GM18505 (cell line): ENCODE data around the gene TIPARP.
A peak's percentile ranks its signal among the peaks of the same experiment; 100 is the strongest.

Experiments used
- ATAC-seq: cut with Tn5 transposase; IDR thresholded peaks from one replicate; pipeline ENCODE4 v1.9.1; 2021; ENCODE audit not compliant: unreplicated experiment
- POLR2A ChIP-seq: IDR thresholded peaks from 4 replicates; pipeline ENCODE4 v1.6.1; 2011; ENCODE audit warnings: borderline replicate concordance; ENCODE audit not compliant: insufficient read depth, insufficient read length; ENCODE audit errors: extremely low read depth

Gene TIPARP

DNA sequence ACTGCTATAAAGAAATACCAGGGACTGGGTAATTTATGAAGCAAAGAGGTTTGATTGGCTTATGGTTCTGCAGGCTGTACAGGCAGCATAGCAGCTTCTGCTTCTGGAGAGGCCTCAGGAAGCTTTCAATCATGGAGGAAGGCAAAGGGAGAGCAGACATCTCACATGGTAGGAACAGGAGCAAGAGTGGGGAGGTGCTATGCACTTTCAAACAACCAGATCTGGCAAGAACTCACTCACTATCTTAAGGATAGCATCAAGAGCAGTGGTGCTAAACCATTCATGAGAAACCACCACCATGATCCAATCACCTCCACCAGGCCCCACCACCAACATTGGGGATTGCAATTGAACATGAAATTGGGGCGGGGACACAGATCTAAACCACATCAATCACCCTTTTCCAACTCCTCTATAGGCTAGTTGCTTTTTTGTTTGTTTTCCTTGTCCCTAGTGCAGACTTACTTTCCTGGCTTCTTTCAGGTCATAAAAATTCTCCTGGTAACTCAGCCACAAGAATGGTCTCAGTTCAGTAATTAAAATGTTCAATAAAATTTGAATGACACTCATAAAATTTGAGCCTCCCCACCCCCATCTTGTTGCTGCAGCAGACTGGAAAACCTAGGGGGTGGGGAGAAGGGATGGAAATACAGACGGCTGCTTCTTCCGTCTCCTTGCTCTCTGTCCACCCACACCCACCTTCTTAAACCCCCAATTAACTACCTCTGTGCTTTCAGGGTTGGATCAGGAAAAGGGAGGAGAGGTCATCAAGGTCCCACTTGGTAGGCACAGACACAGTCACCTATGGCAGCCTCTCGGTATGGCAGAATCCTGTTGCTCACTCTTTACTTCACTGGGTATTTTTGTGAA lies 16.3 kb upstream of the TIPARP start:
- no peak for TF ChIP-seq POLR2A
- no peak for ATAC-seq

DNA sequence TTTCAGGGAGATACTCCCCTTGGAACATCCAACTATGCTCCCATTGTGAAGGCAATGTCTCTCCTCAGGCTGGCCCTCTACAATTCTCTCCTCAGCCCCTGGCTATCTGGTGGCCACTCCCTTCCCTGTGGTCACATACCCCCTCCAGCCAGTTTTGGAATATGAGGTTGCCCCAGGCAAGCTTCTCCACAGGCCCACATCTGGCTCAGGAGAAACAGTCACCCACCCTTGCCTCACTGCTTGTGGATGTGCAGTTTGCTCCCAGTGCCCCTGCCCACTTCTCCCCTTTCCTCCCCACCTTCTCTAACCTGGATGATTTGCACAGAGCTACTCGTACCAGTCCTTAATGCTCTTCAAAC lies 15.7 kb upstream of the TIPARP start:
- ATAC-seq, result no peak
- no peak for TF ChIP-seq POLR2A

DNA sequence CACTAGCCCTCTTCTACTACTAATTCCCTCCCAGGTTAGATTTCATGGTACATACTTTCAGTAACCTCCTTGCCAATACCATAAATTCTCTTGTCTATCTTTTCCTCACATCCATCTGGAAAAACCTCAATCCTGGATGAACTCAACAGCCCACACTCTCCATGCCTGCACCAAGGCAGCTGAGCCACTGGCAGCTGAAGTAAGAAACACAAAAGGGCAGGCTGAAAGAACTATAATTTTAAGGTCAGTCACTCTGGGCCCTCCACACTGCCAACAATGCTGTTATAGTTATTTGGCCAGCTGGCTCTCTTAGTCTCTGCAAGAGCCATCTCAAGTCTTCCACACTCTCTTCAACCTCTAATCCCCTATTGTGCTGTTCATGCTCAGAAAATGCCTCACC lies 15.1 kb upstream of the TIPARP start:
- no peak for TF ChIP-seq POLR2A
- ATAC-seq, result no peak

DNA sequence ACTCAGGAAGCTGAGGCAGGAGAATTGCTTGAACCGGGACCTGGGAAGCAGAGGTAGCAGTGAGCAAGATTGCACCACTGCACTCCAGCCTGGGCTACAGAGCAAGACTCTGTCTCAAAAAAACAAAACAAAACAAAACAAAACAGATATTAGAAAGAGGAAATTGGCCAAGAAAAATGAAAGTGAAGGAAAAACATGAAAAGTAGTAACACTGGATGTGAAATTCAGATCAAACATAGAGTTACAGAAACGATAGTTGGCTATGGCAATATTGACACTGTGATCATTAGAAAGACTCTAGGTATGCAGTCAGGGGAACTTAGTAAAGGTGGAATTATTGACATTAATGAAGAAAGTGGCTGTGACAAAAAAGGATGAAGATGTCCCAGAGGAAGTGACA lies 13.2 kb upstream of the TIPARP start:
- ATAC-seq, result peak; percentile 47
- no peak for TF ChIP-seq POLR2A

DNA sequence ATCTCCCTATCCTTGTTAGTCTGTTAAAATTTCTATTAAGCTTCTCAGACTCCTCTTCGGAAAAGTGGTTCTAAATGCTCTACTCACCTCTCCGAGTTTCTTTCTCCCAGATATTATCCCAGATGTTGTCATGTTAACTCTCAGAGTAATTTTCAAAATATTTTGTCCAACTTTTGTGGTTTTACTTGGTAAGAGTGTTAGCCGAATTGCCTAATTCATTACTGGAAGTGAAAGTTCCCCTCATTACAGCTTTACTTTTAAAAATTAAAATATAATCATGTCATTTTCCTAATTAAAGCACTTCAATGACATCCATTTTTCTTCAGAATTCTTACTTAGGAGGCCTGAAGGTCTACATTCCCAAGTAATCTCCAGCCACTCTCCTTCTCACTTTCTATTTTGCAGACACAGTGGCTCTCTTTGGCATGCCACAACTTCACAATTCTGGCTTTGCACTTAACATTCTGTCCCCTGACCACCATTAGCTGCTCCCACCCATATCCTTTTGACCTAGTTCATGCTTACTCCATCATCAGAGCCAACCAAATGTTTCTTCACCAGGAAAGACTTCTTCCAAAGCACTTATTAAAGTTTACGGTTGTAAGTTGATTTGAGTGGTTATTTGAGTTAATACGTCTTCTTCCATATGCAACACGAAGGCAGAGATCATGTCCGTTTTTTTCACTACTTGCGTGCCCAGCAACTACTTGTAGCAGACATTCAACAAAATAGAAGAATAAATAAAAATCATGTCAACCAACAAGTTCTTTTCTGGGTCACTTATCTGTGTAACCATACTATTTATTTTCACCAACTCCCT lies 10.2 kb upstream of the TIPARP start:
- TF ChIP-seq POLR2A, result no peak

DNA sequence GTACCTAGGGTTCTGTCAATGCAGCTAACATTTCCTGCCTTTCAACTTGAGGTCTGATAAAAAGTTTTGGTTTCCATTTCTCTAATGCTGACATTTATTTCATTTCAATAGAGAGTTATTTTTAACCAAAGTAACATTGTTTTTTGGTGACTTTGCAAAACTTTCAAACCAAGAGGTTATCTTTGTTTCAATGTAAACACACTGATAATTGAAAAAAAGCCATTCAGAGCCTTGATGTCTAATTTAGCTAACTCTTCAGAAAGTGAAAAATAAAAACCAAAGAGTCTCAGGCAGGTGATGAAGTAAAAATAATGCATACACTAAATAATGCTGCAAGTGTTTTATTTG lies 9.6 kb upstream of the TIPARP start:
- ATAC-seq, result peak; percentile 72

More for the DNA sequence above, 10.2 kb upstream of the TIPARP start:
- ATAC-seq, result peak; percentile 5

DNA sequence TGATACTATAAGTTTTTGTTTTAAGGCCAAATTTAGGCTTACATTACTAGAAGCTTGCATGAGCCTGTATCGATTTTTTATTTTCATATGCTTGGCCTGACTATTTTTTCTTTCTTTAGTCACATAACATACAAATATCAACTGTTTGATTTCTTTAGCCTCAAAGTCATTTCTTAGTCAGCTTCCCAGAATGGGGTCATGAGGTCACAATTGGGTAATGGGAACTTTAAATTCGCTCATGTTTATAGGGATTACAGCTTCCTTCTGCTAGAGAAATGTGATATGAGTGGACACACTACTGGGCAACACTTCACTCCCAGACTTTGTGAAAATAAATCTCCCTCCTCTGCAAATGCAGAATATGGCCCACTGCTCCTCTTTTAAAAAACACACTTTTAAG lies 9.1 kb upstream of the TIPARP start:
- no peak for TF ChIP-seq POLR2A
- ATAC-seq, result no peak

More for the DNA sequence above, 9.6 kb upstream of the TIPARP start:
- no peak for TF ChIP-seq POLR2A

DNA sequence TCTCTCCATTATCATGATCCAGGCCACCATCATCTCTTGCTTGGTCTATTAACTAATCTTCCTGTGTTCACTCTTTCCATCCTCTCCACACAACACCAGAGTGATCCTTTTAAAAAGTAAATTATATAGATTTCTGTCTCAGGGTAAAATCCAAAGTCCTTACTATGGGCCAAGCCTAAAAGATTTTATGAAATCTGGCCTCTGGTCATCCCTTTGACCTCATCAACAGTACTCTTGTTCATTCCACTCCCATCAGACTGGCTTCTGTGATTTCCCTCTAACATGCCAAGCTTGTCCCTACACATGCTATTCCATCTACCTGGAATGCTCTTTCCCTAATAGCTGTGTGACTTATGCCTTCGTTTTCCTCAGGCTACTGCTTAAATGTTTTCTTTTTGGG lies 8.3 kb upstream of the TIPARP start:
- no peak for TF ChIP-seq POLR2A
- ATAC-seq, result no peak

DNA sequence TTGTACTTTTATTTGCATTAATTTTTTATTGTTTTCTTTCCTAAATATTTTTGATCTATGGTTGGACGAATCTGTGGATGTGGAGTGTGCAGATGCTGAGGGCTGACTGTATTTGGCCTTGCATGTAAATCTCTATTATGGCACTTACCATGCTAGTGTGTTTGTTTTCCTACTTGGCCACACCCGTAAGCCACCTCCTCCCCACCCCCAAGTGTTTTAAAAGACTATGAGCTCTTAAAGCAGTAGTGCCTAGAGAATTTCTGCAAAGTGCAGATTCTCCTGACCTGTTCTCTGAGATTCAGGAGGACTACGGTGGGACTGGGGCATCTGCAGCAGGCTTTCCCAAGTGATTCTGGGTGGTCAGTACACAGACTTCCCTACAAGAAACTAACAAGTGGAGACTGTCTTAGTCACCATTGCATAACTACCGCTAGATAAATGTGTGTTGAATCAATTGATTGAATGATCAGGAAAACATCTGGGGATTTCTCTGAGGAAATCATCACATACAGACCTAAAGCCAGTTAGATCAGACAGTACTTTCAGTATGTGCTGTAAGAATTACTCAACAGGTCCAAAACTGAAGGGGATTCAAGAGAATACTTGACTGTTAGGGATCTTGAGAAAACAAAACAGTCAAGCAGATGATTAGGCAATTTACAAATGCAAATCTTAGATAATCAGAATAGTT lies 6.2 kb upstream of the TIPARP start:
- ATAC-seq, result no peak
- TF ChIP-seq POLR2A, result no peak

DNA sequence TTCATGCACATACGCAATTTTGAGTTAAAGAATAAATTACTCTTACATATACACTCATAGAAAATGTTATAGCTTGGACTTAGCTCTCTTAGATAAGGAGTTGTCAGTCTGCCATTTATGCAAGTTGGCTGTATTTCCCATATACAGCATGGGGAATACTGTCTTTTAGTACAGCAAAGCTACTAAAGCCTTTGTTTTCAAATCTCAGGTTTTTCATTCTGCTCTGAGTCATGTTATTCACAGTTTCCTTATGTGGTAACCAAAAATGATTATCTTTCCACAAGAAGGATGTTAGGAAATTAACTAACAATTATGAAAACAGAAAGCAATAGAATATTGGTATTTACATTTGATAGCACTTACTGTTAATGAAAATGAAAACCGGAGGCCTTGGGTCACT lies 4.3 kb upstream of the TIPARP start:
- ATAC-seq, result no peak
- TF ChIP-seq POLR2A, result no peak

DNA sequence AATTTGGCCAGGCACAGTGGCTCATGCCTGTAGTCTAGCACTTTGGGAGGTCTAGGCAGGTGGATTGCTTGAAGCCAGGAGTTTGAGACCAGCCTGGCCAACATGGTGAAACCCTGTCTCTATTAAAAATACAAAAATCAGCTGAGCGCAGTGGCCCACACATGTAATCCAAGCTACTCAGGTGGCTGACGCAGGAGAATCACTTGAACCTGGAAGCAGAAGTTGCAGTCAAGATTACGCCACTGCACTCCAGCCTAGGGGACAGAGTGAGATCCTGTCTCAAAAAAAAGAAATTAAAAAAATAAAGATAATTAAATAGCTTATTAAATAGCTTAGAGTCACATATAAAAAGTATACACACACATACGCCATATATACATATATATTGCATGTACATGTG lies 3.7 kb upstream of the TIPARP start:
- TF ChIP-seq POLR2A, result no peak
- ATAC-seq, result no peak

DNA sequence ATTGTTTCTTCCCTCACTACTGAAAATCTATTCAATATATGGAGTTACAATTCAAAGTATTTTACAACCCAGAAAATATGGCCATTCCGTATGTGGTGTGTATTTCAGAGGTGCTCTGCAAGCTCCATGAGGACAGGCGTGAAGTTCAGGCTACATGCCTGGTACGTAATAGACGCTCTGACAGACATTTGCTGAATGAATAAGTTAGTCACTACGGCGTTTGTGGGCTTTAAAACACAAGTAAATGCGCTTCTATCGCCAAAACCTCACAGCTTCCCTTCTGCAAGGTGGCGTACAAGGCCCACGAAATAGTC lies 701 bp upstream of the TIPARP start:
- no peak for ATAC-seq
- TF ChIP-seq POLR2A, result no peak

DNA sequence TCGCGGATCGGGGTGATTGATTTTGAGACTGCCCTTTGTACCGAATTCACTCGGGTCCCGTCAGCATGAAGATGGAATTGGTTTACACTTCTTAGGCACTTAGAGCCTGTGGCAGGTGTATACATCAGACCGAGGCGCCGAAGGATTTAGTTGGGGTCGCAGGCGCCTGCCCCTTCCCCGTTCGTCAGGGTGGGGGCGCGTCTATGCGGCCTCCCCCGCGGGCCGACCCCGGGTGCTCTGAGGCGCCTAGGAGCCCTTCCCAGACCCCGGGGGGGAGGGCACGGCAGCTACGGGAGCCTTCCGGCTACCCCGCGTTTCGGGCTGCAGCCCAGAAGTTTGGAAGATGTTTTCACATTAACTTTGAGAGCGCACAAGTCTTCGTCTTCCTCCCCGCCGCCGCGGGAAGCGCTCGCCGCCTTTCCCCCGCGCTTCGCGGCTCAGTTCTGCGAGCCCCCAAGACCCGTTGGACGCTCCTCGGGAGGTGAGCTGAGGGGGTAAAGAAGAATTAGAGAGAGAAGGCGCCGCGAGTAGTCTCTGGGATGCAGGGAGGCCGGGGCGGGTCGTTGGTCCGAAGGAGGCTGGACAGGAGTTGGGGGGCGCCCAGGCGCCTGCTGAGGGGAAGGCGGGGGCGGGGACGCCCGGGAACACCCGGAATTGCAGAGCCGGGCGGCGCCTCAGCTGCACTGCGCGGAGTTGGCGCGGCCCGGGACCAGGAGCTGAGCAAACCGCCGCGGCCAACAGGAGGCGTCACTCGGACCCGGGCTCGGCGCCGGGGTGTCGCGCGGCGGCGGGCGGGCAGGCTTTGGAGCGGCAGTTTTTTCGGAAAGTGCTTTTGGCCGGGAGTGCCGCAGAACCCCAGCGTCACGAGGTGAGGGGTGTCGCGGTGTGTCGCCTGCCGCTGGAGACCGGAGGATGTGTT lies 780 bp downstream of the TIPARP start:
- no peak for ATAC-seq
- no peak for TF ChIP-seq POLR2A
